Brain pericyte (primary cell): Measurements from ENCODE around the gene ARL17A.
"Not testable (repeated sequence)": the region's sequence is repeated elsewhere in the genome, so short reads cannot be mapped to it uniquely, and the experiment has no call there.

ENCODE experiments used
- DNase-seq: peaks from one replicate; pipeline ENCODE4 v3.0.0-alpha.2; 2012; ENCODE audit warnings: low read depth, low spot score

The ARL17A gene

GRCh38 chr17:46579083-46580075 is at the start of gene ARL17A:
TSS of gene ARL17A (minus strand) at chr17:46579691. CDS start at chr17:46576322, 3,369 bp downstream.
- DNase-seq: not testable (repeated sequence)

GRCh38 chr17:46628753-46629436 is 49.4 kb upstream of the ARL17A start:
- DNase-seq: not testable (repeated sequence)

GRCh38 chr17:46627452-46627851 is 48.0 kb upstream of the ARL17A start:
- DNase-seq: not testable (repeated sequence)

- not testable (repeated sequence) for DNase-seq
Observed at GRCh38 chr17:46624726-46625125, 45.2 kb upstream of the ARL17A start.

- DNase-seq: not testable (repeated sequence)
Observed at GRCh38 chr17:46623790-46624189, 44.3 kb upstream of the ARL17A start.

GRCh38 chr17:46618975-46619374 is 39.5 kb upstream of the ARL17A start:
- not testable (repeated sequence) for DNase-seq

GRCh38 chr17:46617121-46617520 is 37.6 kb upstream of the ARL17A start:
- DNase-seq: not testable (repeated sequence)

GRCh38 chr17:46613876-46614275 is 34.4 kb upstream of the ARL17A start:
- DNase-seq: not testable (repeated sequence)

- DNase-seq: not testable (repeated sequence)
Observed at GRCh38 chr17:46611304-46611703, 31.8 kb upstream of the ARL17A start.

GRCh38 chr17:46603125-46603524 is 23.6 kb upstream of the ARL17A start:
- DNase-seq: not testable (repeated sequence)

GRCh38 chr17:46600767-46601166 is 21.3 kb upstream of the ARL17A start:
- DNase-seq: not testable (repeated sequence)

- DNase-seq: not testable (repeated sequence)
Observed at GRCh38 chr17:46598344-46598931, 18.9 kb upstream of the ARL17A start.

- DNase-seq: not testable (repeated sequence)
Observed at GRCh38 chr17:46591332-46591731, 11.8 kb upstream of the ARL17A start.

GRCh38 chr17:46590157-46591146 is 11.0 kb upstream of the ARL17A start, which contains the start of gene NSF:
TSS of gene NSF (plus strand) at chr17:46590669. CDS start at chr17:46590776, 107 bp downstream.
- not testable (repeated sequence) for DNase-seq

GRCh38 chr17:46585444-46585843 is 6.0 kb upstream of the ARL17A start:
- DNase-seq: not testable (repeated sequence)

- DNase-seq: not testable (repeated sequence)
Observed at GRCh38 chr17:46580082-46580481, 591 bp upstream of the ARL17A start.

- not testable (repeated sequence) for DNase-seq
Observed at GRCh38 chr17:46571796-46572195, 7.7 kb downstream of the ARL17A start.

GRCh38 chr17:46566980-46567379 is 12.5 kb downstream of the ARL17A start:
- not testable (repeated sequence) for DNase-seq

GRCh38 chr17:46566284-46566683 is 13.2 kb downstream of the ARL17A start:
- DNase-seq: not testable (repeated sequence)

- not testable (repeated sequence) for DNase-seq
Observed at GRCh38 chr17:46560048-46560447, 19.4 kb downstream of the ARL17A start.
